Measurements from ENCODE around the gene TREM2.
"Not testable (repeated sequence)": the region's sequence is repeated elsewhere in the genome, so short reads cannot be mapped to it uniquely, and the experiment has no call there.

TREM2 gene

GRCh38 chr6:41153992-41154625 is 8.8 kb downstream of the TREM2 start, which contains the start of gene TREML1:
Gene TREML1 (minus strand): TSS chr6:41154347. CDS start chr6:41154288, 59 bp downstream.
- no peak for DNase-seq (ENCODE audit: low read depth, low spot score)

DNA sequence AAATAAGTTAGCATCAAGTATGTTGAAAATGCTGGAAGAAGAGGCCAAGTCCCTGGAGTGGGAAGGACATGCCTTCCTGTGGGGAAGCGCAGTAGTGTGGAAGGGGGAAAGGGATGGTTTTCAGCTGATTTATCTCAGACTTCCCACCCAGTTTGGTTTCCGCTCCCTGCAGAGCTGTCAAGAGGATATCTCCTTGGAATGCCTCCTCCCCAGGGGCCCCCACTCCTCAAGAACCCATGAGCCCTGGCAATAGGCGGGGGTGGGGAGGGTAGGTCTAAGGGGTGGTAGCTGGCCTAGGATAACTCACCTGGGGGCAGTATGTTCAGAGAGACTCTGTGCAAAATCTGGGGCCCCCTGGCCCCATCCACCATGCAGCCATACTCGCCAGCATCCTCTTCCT is 9.5 kb downstream of the TREM2 start:
- DNase-seq (ENCODE audit: low read depth, low spot score), result no peak

DNA sequence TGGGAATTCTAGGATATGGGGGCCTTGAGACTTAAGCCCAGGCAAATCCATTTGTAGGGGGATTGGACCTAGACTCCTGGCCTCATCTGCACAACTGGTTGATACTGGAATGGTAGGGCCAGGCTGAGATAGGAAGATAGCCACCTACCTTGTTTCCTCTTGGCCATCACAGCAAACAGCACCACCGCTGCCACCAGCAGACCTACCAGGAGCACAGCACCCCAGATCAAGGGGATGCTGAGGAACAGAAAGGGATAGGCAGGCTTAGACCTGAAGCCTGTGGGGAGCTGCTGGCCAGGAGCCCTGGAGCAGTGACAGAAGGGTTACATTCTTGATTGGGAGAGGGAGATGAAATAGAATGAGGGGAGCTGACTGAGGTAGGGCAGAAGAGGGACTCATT is 12.2 kb downstream of the TREM2 start:
- no peak for DNase-seq (ENCODE audit: low read depth, low spot score)

DNA sequence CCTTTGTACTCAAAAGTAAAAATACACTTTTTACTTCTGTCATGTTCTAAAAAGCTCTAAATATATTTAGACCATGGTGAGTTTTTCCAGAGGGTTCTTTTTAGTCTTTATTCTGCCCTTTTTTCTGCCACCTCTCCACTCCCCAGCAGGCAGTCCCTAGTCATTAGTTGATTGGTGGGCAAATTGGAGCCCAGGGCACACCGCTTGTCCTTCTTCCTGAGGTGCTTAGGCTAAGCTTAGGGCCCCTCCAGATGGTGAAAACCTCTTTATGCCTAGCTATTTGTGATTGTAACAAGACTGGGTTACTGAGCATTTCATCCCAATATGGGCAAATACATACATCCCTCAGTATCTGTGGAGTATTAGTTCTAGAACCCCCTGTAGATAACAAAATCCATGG is 15.0 kb downstream of the TREM2 start:
- DNase-seq (ENCODE audit: low read depth, low spot score), result no peak

GRCh38 chr6:41136911-41137310 is 26.0 kb downstream of the TREM2 start:
- no peak for DNase-seq (ENCODE audit: low read depth, low spot score)

DNA sequence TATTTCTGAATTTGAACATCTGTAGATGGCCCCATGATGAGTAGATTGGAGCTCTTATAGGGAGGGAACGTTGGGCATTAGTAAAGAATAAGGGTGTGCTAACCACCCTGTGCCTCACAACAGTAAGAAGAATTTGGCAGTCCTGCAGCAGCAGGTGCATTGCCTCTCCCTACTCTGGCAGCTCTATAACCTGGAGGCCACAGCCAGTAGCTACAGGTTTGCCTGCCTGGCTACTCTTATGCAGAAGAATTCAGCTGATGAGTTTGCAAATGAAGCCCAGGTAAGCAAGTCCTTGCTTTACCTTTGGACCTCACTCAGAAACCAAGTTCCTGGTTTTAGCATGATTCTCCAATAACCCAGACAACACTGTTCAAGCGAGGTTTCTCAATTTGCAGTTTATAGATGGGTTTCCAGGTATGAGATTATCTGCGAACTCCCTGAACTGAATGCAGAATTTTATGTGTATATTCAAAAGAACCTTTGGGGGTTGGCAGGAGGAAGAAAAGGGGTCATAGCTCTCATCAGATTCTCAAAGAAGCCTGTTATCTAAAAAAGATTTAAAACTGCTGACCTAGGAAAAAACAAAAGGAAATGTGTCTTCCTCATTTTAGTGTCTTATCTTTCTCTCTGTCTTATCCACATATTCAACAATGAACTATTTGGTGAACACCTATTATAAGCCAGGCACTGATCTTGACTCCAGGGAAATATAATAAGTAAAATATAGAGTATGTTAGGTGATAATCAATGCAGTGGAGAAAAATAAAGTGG is 27.7 kb downstream of the TREM2 start:
- no peak for DNase-seq (ENCODE audit: low read depth, low spot score)

DNA sequence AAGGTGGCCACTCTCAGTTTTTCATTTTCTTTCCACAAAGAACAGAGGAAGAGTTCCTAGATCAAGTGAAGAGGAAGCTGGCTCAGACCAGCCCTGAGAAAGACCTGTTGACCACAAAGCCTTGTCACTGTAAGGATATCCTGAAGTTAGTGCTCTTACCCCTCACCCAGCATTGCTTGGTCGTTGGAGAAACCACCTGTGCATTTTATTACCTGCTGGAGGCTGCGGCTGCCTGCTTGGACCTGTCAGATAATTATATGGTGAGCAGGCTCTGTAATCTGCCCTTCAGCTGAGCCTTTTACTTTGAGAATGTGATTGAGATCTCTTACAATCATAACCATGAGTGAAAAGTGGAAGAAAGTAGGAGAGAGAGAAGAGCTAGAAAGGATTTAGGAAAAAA is 30.7 kb downstream of the TREM2 start:
- no peak for DNase-seq (ENCODE audit: low read depth, low spot score)

DNA sequence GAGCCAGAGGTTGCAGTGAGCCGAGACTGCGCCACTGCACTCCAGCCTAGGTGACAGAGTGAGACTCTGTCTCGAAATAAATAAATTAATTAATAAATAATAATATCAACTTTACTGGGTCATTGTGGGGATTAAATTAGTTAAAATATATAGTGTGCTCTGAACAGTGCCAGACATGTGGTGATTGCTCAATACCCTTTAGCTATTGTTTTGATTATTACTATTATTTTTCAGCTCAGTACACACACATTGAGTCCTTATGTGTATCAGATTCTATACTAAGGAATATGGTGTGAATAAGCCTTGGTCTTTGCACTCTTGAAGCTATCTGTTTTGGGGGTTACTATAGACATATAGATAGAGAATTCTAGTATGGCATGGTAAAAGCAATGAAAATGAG is 37.6 kb downstream of the TREM2 start:
- no peak for DNase-seq (ENCODE audit: low read depth, low spot score)

- DNase-seq (ENCODE audit: low read depth, low spot score), result no peak
Measured at GRCh38 chr6:41122918-41123317, 40.0 kb downstream of the TREM2 start.

DNA sequence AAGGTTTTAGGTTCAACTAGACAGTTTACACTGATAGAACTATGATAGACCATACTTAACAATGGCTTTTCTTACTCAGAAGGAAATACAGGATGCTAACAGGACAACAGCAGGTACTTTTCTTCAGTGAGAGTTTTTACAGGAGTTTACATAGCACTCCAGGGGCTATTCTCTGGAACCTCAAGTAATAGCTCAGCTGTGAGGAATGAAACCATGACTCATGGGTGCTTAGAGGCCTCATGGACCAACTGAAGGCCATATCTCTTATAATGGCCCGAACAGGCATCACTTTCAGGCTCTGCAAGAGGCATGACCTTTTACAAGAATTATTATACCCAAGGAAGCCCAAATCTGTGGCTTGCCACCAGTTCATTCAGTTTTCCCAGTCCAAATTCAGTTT is 40.5 kb downstream of the TREM2 start:
- no peak for DNase-seq (ENCODE audit: low read depth, low spot score)

DNA sequence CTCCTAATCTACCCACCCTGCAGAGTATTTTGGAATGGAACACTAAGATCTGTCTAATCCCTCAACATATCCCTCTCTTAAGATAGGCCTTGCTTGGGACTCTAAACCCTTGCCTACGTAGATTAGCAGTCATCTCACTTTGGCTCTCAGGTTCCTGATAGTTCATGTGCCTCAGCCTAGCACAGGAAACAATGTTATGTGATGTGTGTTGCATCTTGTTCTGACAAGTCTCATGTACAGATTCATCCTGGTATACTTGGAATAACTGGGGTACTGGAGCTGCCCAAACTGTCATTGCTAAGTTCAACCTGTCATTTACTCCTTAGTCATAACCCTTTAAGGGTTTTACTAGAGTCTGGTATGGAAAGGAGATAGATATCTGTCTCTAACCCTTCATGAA is 42.9 kb downstream of the TREM2 start:
- no peak for DNase-seq (ENCODE audit: low read depth, low spot score)

DNA sequence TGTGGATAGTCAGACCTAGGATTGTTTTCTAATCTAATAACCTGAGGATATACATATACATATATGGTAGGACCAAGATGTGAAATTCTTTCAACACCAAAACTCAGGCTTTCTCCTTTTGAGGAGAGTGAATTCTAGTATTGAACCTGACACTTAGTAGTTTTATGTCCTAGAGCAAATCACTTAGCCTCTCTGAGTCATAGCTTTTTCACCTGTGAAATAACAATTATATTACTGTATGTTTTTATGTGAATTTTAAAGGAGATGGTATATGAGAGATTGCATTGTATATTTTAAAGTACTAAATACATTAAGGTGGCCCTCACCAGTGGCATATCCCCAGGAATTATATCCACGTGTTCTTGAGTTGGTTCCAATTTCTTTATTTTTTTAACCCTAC is 43.4 kb downstream of the TREM2 start:
- DNase-seq (ENCODE audit: low read depth, low spot score), result no peak

DNA sequence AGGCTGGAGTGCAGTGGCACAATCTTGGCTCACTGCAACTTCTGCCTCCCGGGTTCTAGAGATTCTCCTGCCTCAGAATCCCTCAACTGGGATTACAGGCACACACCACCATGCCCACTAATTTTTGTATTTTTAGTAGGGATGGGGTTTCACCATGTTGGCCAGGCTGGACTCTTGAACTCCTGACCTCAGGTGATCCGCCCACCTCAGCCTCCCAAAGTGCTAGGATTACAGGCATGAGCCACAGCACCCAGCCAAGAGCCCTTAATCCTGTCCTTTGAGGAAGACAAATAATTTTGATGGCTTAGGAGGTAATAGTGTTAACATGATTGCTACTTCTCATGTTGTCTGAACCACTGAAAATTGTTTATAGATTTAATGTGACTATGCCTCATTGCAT is 47.9 kb downstream of the TREM2 start:
- DNase-seq (ENCODE audit: low read depth, low spot score), result not testable (repeated sequence)

DNA sequence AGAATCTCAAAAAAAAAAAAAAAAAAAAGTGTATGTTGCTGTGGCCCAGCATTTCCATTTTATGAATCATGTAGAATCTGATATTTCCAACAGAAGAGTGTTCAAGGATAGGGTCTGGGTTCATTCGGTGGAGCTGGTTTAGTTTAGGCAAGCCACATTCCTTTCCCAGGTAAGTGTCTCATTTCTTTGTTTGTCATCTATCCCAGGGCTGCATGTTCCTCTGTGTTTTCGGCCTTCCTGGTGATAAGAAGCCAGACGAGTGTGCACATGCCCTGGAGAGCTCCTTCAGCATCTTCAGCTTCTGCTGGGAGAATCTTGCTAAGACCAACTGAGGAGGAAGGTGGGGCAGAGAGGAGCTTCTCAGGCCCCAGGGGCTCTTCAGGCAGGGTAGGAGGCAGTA is 51.9 kb downstream of the TREM2 start:
- no peak for DNase-seq (ENCODE audit: low read depth, low spot score)
